ENCODE results near the gene FOXK1. TPM values are rescaled to one million over a fixed set of nuclear protein-coding genes. Genes with fewer than 3 reads are reported as not detected.

Gene FOXK1
- total and polyA plus RNA-seq, 2 of the 13 experiments (the other 11 are each of a cell fraction or from before 2014, with no cell fraction given): 4.6 to 8.8 TPM

GRCh38 chr7:4725014-4725849, 43.1 kb downstream of the FOXK1 start (continued):
- no peak for TF ChIP-seq SETDB1 (CRISPR knock-in tag; IDR thresholded peaks at IDR 0.05; ENCODE audit: borderline replicate concordance)
- TF ChIP-seq MYNN (CRISPR knock-in tag; IDR thresholded peaks at IDR 0.05; ENCODE audit: low read depth): no peak
- no peak for TF ChIP-seq SYNCRIP (IDR thresholded peaks at IDR 0.05; ENCODE audit: insufficient read depth, low read depth, low read length)
- no peak for TF ChIP-seq ZIK1 (CRISPR knock-in tag; IDR thresholded peaks at IDR 0.05; ENCODE audit: borderline replicate concordance, low read depth)
- TF ChIP-seq ZNF646 (CRISPR knock-in tag; IDR thresholded peaks at IDR 0.05): no peak
- TF ChIP-seq HNRNPL (IDR thresholded peaks at IDR 0.05; ENCODE audit: low read depth, low read length): peak; percentile 90
- TF ChIP-seq KLF16 (CRISPR knock-in tag; IDR thresholded peaks at IDR 0.05): no peak
- no peak for TF ChIP-seq ZNF775 (CRISPR knock-in tag; IDR thresholded peaks at IDR 0.05; ENCODE audit: borderline replicate concordance)
- TF ChIP-seq ZNF800 (CRISPR knock-in tag; IDR thresholded peaks at IDR 0.05): no peak
- TF ChIP-seq TFAP4 (IDR thresholded peaks at IDR 0.05; ENCODE audit: borderline replicate concordance, low read depth): 0 out of 2 replicates have a peak, but pooled peaks have one; percentile 5
- TF ChIP-seq SOX6 (IDR thresholded peaks at IDR 0.05): no peak
- peak; percentile 52 for TF ChIP-seq SOX6 (CRISPR knock-in tag; IDR thresholded peaks at IDR 0.05)
- TF ChIP-seq ZSCAN29 (CRISPR knock-in tag; conservative IDR thresholded peaks at IDR 0.05): no peak
- TF ChIP-seq SAP130 (CRISPR knock-in tag; IDR thresholded peaks at IDR 0.05; ENCODE audit: low read depth): peak; percentile 28; the same call in 1 of the 2 replicates
- no peak for TF ChIP-seq ZBTB14 (CRISPR knock-in tag; IDR thresholded peaks at IDR 0.05)
- no peak for TF ChIP-seq RFX1 (IDR thresholded peaks at IDR 0.05)
- no peak for TF ChIP-seq GATAD1 (CRISPR knock-in tag; IDR thresholded peaks at IDR 0.05)
- TF ChIP-seq POLR2G (IDR thresholded peaks at IDR 0.05; ENCODE audit: low read depth, low read length): peak; percentile 55; the same call in 1 of the 2 replicates
- TF ChIP-seq TGIF2 (CRISPR knock-in tag; IDR thresholded peaks at IDR 0.05): no peak

All from HepG2 (cell line).